ENCODE results near the gene RESP18.
A peak's percentile ranks its signal among the peaks of the same experiment; 100 is the strongest.

GRCh38 chr2:219298759-219299371, 33.7 kb downstream of the RESP18 start:
- TF ChIP-seq MXI1 (IDR thresholded peaks at IDR 0.05; ENCODE audit: borderline replicate concordance, low read depth, low read length) (no peak), CTCF (conservative IDR thresholded peaks at IDR 0.05; ENCODE audit: low read depth, low read length) (peak; percentile 96), ELK1 (IDR thresholded peaks at IDR 0.05; ENCODE audit: borderline replicate concordance, low read depth, low read length) (no peak), RAD21 (IDR thresholded peaks at IDR 0.05; ENCODE audit: low read length) (peak; percentile 88), USF2 (IDR thresholded peaks at IDR 0.05; ENCODE audit: low read depth, low read length) (no peak), MAFK (IDR thresholded peaks at IDR 0.05; ENCODE audit: low read depth, low read length) (no peak), RFX5 (IDR thresholded peaks at IDR 0.05; ENCODE audit: low read depth, low read length) (no peak), POLR2A (IDR thresholded peaks at IDR 0.05; ENCODE audit: low read depth, low read length) (no peak), RCOR1 (IDR thresholded peaks at IDR 0.05; ENCODE audit: insufficient replicate concordance, low read length) (no peak), CHD1 (IDR thresholded peaks at IDR 0.05; ENCODE audit: low read depth, low read length) (no peak)

Measured in IMR-90 (cell line).